Activated CD8-positive, alpha-beta memory T cell treated with anti-CD3 and anti-CD28 coated beads for 24 hours (primary cell): ENCODE results near the gene DGKB.

Experiments used
- DNase-seq: peaks from one replicate; pipeline ENCODE4 v3.0.0-alpha.2; 2020

DGKB gene

DNA sequence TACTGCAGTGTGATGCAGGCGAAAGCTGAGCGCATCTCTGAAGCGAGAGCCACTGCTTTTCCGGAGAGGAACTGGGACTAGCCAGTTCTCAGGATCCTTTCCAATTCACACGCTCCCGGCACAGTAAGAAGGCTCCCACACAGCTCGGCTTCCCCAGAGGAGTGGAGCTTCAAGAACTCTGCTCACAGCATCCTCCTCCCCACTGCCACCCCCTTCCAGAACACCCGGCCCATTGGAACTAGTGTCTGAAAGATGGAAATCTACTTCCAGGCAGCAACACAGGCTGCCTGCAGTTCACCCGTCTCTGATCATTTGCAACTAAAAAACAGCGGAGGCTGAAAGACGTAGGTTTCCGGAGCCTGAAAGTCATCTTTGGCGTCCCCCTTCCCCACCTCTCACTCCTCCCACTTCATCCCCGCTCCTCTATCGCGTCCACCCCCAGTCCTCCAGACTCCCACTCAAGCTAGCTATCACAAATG is at the start of gene DGKB:
Gene DGKB (minus strand): TSS at position 163 of the 479 bp plus-strand sequence.
- DNase-seq, result no peak

DNA sequence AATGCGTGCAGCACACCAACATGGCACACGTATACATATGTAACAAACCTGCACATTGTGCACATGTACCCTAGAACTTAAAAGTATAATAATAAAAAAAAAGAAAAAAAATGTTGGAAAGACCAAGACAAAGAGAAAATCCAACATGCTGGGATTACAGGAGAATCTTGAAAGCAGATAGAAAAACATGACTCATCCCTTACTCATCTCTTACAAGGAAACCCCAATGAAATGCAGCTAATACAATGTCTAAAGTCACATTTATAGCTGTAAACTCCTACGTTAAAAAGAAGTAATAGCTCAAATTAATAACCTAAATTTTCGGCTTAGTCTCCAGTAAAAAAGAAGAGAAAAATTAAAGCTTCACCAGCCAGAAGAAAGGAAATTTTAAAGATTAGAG is 47.5 kb upstream of the DGKB start:
- DNase-seq, result no peak

DNA sequence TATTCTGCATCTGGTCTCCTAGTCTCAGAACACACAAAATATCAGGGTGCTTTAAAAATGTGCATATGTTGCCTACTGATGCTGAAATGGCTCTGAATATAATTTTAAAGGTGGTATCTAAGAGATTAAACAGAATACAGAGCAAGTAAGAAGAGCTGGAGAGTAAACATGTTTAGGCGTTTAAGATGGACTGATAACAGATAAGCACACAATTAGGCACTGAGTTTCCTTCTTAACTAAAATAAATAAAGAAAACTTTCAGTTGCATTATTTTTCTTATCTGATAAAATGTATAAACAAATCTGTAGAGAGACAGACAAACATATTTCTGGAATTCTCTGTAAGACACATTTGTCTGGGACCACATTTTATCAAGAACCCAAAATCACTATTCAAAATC is 35.6 kb upstream of the DGKB start:
- DNase-seq, result no peak

DNA sequence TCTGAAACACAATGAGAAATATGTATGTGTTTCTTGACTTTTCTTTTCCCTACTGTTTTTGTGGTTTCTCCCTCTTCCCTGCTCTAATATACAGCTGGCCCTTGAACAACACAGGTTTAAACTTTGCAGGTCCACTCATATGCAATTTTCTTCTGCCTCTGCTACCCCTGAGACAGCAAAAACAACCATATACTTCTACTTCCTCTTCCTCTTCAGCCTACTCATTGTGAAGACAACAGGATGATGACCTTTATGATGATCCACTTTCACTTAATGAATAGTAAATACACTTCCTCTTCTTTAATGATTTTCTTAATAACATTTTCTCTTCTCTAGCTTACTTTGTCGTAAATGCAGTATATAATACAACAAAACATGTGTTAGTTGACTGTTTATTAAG is 35.0 kb upstream of the DGKB start:
- no peak for DNase-seq

DNA sequence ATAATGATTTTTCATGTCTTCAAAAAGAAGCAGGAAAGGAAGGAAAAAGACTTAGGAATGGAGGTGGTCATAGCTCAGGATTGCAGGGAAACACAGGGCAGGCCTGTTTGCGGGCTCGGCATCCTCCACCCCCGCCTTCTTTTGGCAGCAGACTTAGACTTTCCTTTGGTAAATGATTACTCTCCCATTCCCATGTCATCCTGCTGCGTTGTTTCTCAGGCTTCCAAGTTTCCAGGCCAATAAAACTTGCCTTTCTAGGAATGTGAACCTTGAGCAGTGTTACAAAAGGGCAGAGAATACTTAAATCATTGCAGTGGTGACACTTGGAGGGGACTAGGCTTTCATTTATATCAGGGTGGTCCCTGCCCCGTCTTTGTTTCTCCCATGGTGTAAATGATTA is 34.0 kb upstream of the DGKB start:
- DNase-seq, result no peak

DNA sequence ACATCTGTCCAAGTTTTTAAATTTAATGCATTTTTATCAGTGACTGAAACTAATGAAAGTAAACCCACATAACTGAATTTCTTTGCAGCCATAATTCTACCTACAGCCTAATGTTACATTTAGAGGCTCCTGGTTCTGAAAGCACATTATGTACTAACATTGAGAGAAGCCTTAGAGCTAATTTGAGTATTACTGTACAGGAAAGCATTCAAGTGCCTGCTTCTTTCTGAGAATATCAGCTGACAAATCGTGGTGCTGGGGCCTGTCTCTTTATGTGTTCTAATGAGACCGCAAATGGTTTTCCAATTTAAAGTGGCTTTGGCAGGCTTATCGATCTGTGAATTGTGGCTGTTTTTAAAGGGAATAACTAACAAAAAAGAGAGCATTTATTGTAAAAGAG is 32.3 kb upstream of the DGKB start:
- DNase-seq, result no peak

DNA sequence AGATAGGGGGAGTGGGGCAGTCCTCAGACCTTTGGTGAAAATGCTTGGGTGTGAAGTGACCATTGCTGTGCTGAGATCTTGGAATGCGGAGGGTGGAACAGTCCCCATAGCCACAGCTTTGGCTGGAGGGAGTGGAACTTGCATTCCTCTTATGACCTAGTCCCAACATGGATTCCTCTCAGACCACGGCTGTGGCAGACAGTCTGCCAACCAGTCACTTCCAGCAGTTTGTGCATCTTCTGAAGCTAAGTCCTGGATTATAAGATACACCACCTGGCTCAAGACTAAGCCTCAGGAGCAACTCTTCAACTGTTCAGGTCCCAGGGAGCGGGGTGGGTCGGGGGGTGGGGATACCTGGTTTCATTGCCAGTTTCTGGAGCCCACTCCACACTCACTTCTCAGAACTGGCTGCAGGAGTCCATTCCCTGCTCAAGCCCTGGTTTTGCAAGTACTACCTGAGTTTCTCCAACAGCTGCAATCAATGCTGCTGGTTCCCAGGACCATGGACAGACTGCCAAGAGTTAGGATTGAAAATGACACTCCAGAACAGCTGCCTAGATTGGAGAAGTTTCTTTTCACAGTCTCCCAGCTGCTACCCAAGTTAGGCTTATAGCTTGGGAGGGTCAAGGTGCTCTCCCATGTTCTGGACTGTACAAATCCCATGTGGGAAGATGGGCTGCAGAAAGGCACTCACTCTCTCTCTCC is 29.1 kb upstream of the DGKB start:
- no peak for DNase-seq

DNA sequence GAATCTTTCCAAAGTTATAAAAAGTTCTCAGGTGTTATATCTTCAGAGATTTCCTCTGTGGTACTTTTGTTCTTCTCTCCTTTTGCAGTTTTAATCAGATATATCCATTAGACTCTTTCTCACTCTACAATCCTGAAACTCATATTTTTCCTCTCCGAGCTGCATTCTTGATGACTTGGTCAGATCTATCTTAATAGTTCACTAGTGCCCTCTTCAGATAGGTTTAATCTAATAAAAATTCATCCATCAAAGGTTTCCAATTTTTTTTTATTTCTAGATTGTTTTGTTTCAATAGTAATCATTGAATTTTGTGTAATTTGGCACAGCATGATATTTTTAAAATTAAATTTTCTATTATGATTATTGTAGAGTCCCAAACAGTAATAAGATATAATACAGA is 21.8 kb upstream of the DGKB start:
- DNase-seq, result no peak

DNA sequence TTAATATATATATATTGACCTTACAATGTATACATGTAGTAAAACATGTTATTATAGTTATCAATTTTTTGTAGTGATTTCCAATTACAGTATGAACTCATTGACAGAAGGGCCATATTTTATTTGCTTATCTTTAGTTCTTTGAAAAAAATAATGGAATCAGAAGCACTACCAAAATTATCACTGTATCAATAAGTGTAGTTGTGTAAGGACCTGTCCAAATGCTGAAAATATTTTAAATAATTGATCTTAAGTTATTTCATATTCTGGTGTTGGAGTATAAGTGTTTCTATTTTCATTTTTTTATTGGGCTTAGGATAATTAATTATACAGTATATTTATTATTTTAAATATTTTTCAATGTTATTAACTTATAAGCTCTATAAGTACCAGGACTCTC is 8.5 kb upstream of the DGKB start:
- DNase-seq, result no peak

DNA sequence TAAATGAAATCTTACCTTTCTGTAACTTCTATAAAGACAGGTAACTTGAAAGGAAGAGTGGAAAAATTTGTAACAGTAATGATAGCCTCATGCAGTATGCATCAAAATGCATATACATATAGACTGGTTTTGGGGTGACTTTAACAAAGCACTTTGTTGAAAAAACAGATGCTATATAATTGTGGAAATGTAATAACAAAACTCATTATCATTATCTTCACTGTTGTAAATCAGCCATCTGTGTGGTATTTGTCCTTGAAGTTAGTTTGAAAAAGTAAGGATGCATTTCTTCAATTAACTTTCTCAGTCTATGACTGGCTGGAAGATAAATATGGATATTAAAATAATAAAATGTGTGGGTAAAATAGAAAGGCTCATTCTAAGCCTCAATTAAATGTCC is 6.1 kb upstream of the DGKB start:
- DNase-seq, result no peak

DNA sequence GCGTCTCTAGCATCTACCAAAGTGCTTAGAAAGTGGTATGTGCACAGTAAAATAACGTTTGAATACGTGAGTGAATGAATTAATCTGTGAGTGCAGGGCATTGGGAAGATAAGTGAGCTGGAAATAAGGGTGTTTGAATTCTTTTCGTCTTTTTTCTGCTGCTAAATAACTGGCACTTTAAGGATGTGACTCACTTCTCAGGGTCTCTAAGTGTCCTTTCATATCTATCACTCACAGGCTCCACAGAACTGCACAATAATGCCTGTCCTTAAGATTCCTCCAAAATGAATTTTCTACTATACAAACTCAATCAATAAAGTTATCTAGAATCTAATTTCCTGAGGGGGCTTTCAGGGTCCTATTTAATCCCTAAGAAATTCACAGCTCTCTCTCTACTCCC is 3.2 kb upstream of the DGKB start:
- DNase-seq, result no peak

DNA sequence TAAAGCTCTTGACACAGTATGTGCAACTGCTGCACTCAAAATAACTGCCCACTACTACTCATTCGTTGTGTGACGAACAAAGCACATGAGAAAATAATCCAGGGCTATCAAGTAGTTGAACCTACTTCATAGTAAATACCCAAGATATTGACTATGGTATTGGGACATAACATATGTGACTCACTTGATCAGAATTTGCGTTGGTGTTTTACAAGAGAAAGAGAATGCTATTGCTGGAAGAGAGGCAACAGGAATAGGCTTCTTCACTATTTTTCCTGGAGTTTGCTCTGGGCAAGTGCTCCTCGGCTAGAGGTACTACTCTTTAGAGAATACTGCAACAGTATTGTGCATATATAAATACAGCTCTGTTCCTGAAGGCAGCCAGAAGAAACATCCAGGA is 2.5 kb downstream of the DGKB start:
- DNase-seq, result no peak

DNA sequence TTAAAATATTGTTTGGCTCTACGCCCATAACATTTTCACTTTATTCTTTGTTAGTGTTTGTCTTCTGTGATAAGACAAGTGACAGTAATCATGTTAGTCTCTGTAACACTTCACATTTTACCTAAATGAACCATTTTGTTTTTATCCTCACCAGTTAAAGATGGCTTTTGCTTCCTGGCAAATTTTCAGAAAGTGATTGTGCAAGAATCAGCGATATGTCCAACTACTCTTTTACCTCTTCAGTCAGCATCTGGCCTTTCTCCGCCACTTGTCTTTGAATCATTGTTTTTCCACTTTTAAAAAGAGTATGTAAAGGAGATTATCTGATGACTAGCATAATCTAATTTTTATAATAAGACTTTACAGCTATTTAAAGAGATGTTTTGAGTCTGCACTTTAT is 3.5 kb downstream of the DGKB start:
- DNase-seq, result no peak

DNA sequence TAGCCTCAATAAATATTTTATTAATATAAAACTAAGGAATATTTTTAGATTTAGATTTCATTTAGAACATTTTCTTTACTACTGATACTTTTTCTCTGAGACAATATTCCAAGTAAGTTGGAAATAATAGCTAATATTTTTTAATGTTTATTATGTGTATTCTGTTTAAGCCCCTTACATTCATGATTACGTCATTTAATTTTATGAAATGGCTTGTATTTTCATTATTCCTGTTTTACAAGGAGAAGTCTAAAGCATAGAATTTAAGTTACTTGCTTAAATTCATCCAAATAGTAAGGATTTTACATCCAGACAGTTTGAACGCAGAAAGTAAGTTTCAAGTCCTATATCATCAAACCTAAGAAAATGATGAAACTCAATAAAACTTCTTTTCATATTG is 6.1 kb downstream of the DGKB start:
- no peak for DNase-seq

DNA sequence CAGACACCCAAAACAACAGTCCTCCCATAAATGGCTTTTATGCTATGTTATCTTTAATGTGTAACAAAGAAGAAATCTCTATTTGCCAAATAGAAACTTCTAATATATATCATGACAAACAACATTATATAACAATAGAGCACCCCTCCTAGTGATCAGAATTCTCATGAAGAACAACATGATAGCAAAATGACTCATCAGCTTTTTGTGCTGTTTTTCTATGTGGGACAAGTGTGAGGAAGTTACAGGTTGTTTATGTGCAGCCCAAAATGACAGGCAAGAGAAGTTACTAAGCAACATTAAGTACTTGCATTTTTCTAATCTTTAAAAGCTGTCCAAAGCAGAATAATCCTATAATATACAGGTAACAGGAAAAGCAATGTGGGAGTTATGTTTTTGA is 7.7 kb downstream of the DGKB start:
- DNase-seq, result no peak

DNA sequence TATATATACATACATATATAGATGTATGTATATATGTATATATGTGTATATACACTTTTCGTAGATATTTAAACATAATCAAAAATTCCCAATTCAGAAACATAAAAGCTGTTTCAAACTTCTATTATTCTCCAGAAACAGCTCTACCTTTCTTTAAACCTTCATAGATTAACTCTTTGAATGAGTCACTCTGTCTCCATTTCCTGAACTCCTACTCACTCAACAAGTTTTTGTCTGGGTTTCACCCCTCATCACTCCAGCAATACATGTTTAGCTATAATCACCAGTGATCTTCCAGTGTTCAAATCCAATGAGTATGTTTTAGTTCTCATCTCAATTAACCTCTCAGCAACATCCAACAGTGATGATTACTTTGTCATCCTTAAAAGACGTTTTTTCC is 9.6 kb downstream of the DGKB start:
- no peak for DNase-seq

DNA sequence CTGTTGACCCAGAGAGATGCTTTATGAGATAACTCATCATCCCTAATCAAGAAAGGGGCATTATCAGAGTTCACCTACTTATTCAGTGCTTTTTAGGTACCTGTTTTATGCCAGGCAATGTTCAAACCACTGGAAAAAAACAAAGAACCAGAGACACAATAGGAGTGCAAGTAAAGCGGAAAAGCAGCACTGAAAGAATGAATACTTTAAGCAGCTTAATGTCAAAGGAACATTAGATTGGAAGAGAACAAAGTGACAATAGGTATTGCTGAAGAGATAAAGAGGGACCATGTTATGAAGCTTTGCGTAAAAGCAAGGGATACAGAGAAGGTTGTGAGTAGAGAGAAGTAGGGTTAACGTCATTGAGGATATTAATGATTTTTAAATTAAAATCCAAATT is 11.3 kb downstream of the DGKB start:
- DNase-seq, result no peak

DNA sequence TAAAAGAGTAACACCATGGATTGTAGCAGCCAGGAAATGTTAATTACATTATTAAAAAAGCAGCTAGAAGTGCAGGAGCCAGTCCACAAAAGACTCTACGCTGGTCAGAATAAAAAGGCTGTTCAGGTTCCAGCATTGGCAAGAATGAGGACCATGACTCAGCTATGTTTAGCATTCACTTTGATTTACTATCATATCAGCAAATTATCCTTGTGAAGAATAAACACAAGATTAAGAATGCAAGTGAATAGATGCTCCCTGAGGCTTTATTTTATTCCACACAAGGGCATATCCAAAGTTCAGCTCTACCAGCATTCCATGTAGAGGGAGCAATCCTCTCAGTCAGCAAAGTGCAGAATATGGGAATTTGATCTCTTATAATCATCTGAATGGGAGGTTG is 13.6 kb downstream of the DGKB start:
- no peak for DNase-seq

DNA sequence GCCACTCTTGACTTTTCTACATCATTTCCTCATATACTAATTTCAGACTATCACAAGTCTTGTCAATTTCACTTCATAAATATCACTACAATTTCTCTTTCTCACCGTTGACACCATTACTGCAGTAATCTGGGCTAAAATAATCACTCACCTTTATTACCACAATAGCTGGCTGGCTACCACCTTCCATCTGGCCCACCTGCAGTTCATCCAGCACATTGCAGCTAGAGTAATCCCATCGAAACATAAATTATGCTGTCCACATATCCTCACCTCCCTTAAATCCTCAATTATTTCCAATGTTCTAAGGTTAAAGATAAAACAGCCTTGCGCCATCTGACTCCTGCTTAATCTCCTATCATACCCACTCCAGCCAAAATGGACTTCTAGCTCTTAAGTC is 16.0 kb downstream of the DGKB start:
- no peak for DNase-seq

DNA sequence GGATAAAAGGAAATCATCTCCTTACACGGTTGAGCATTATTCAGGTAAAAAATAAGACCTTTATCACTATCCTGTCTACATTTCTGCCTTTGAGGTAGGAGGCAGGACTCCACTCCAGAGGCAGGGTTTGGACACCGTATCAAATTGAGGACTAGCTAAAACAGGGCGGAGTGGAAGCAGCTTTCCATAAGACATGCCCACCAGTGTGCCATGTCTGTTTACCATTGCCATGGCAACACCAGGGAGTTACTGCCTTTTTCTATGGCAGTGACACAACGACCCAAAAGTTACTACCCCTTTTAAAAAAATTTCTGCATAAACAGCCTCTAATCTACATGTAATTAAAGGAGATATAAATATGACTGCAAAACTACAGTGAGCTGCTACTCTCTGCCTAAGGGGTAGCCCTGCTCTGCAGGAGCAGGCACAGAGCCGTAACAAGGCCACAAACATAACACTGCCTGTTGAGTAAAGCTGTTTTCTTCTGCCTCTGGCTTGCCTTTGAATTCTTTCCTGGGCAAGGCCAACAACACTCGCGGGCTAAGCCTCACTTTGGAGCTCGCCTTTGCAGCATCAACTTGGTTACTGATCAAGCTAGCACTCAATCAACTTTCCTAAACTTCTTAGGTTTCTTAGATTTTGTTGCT is 26.5 kb downstream of the DGKB start:
- no peak for DNase-seq

DNA sequence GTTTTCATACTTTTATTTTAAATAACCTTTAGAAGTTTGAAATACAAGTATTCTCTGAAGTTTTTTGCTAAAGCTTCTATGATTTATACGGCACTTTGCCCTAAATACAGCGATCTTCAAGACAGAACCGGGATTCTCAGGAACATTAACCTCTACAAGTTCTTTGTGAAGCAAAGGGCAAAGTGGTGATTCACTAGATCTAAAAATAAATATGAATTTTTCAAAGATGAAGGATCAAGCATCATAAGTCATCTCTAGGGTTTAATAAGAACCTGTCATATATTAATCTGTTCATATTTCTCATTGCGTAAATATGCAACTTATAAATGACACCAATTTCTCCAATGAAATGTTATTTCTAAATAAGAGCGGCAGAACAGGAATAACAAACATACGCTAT is 30.7 kb downstream of the DGKB start:
- no peak for DNase-seq

DNA sequence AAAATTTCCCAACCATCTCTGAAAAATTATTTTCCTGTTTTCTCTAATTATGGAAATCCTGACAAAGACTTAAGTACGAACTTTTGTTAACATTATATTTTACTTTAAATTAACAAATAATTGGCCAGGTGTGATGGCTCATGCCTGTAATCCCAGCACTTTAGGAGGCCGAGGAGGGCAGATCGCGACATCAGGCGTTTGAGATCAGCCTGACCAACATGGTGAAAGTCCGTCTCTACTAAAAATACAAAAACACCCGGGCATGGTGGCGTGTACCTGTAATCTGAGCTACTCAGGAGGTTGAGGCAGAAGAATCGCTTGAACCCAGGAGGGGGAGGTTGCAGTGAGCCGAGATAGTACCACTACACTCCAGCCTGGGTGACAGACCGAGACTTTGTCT is 32.2 kb downstream of the DGKB start:
- no peak for DNase-seq

DNA sequence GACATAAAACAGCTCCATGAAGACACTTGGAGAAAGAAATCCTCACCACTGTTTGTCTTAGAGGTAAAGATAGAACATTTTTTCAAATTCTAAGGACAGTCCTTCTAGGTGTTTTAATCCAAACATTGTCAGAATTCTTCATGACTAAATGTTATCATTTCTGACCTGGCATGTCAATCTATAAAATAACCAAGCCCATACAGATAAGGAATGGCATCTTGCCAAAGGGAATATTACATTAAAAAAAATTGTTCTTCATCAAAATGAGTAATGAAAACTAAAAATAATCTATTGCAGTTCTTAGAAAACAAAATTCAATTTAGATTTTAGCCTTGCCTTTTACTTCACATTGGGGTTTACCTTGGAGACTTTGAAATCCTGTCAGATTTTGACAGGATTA is 33.6 kb downstream of the DGKB start:
- DNase-seq, result no peak

DNA sequence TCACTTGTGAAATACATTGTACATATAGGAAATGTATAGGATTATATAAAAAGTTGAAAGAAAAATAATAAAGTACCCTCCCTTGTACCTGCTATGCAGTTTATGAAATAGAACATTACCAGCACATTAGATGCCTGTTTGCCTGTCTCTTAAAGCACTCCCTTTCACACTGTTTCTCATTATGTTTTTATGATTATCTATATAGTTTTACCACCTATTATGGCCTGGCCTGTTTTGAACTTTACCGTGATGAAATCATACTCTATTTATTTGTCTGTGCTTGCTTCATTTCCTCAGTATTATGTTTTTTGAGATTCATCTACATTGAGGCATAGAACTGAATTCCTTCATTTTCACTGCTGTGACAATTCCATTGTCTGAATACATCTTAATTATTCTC is 41.1 kb downstream of the DGKB start:
- DNase-seq, result no peak

DNA sequence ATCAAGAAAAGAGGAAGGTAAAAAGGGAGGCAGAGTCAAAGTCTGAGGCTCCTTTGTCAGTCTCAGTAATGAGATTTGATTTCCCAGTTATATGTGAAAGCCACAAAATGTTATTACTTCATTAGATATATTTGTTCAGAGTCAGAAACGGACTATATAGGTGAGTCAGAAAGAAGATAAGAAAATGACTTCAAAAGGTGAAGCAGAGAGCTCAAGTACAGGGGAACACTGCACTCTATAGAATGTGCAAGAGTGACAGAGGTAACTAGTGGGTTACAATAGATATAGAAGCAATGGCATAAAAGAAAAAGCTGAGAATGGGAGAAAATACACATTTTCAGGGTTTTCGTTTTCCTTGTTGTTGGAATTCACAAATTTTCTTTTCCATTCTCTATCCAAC is 43.3 kb downstream of the DGKB start:
- DNase-seq, result no peak
